Endothelial cell of umbilical vein (primary cell): ENCODE results near the gene TMOD4. TPM values are rescaled to one million over a fixed set of nuclear protein-coding genes. Genes with fewer than 3 reads are reported as not detected.

Experiments used
- BruUV-seq: library from RNA; stranded (reverse); fragments of 400-500 nt; replicated peaks from 2 replicates; lab custom pipeline; 2021; lab: Mats Ljungman, UMichigan
- CTCF ChIA-PET: fragments of 300-600, 350-600 bp; sonication (Branson Sonifier 250); formaldehyde crosslinking; loops from one replicate; lab custom pipeline; 2021; ENCODE audit warnings: antibody characterized with exemption, inconsistent platforms; lab: Charles Lee
- POLR2A ChIA-PET: fragments of 300-600, 350-600 bp; sonication (Branson Sonifier 250); formaldehyde crosslinking; loops from one replicate; lab custom pipeline; 2021; ENCODE audit warnings: antibody characterized with exemption, inconsistent platforms; lab: Charles Lee
- DNase-seq: peaks from one replicate; pipeline ENCODE4 v3.0.0-alpha.2; 2011; ENCODE audit warnings: low read depth, low spot score
- FAIRE-seq: peaks from 2 replicates; lab custom pipeline; 2011; peaks lifted over from hg19 to GRCh38; lab: Jason Lieb, UNC
- H2AFZ ChIP-seq: 2 replicates; pipeline ENCODE4 v1.6.0; 2012; ENCODE audit warnings: low read depth, low read length, control low read depth, inconsistent platforms
- H3K27ac ChIP-seq: 2 replicates; pipeline ENCODE4 v1.5.1; 2011; ENCODE audit warnings: low read depth, mild to moderate bottlenecking, control low read depth, low read length, moderate library complexity; ENCODE audit not compliant: insufficient read depth
- H3K27me3 ChIP-seq, 2 experiments: 2 replicates each; pipeline versions ENCODE4 v1.6.0 to v1.6.1; 2011; ENCODE audit warnings: low read length in 2 of 2, mixed read lengths in 1 of 2; ENCODE audit not compliant: control insufficient read depth in 2 of 2, insufficient read depth in 2 of 2
- H3K36me3 ChIP-seq, 2 experiments: 2 replicates in 1 of 2; 3 replicates in 1 of 2; pipeline ENCODE4 v1.5.1; 2011; ENCODE audit warnings: low read length in 2 of 2, mild to moderate bottlenecking in 1 of 2, moderate library complexity in 1 of 2; ENCODE audit not compliant: control insufficient read depth in 2 of 2, insufficient read depth in 2 of 2; ENCODE audit errors: extremely low read depth in 1 of 2
- H3K4me1 ChIP-seq: 3 replicates; pipeline ENCODE4 v1.5.1; 2011; ENCODE audit warnings: mild to moderate bottlenecking, low read length; ENCODE audit not compliant: control insufficient read depth, insufficient read depth; ENCODE audit errors: extremely low read depth
- H3K4me2 ChIP-seq: 2 replicates; pipeline ENCODE4 v1.6.1; 2011; ENCODE audit warnings: low read length, control low read depth, mixed read lengths; ENCODE audit not compliant: insufficient read depth
- H3K4me3 ChIP-seq, 3 experiments: fragments of 200-600 bp in 1 of 3; sonication (generic), shearing (Covaris generic) in 1 of 3; replicated peaks in 1 of 3; 2 replicates each; pipeline ENCODE4 v1.5.1; 2011 to 2016; ENCODE audit warnings: control low read depth in 3 of 3, low read length in 3 of 3, mild to moderate bottlenecking in 2 of 3, inconsistent platforms in 1 of 3, low read depth in 1 of 3, moderate library complexity in 1 of 3; ENCODE audit not compliant: insufficient read depth in 1 of 3
- H3K79me2 ChIP-seq: 2 replicates; pipeline ENCODE4 v1.6.0; 2012; ENCODE audit warnings: low read length, inconsistent platforms; ENCODE audit not compliant: control insufficient read depth, insufficient read depth
- H3K9ac ChIP-seq: replicated peaks from 2 replicates; pipeline ENCODE3; 2011; ENCODE audit warnings: low read length, control low read depth; ENCODE audit not compliant: insufficient read depth; ENCODE audit errors: extremely low read depth
- H3K9me1 ChIP-seq: replicated peaks from 3 replicates; pipeline ENCODE4 v1.6.0; 2011; ENCODE audit warnings: mild to moderate bottlenecking, low read length; ENCODE audit not compliant: control insufficient read depth, insufficient read depth; ENCODE audit errors: extremely low read depth
- H3K9me3 ChIP-seq: replicated peaks from 2 replicates; pipeline ENCODE4 v1.5.1; 2012; ENCODE audit warnings: low read length, inconsistent platforms; ENCODE audit not compliant: control insufficient read depth, insufficient read depth
- H4K20me1 ChIP-seq: replicated peaks from 2 replicates; pipeline ENCODE3; 2011; ENCODE audit warnings: mild to moderate bottlenecking, low read length; ENCODE audit not compliant: control insufficient read depth, insufficient read depth; ENCODE audit errors: extremely low read depth
- CTCF ChIP-seq, 2 donors: IDR thresholded peaks; 1 replicate in 1 of 2; 2 replicates in 1 of 2; pipeline ENCODE4 v1.5.1; 2011; ENCODE audit warnings: low read length in 2 of 2, mild to moderate bottlenecking in 2 of 2, moderate library complexity in 2 of 2, control low read depth in 1 of 2, inconsistent platforms in 1 of 2, low read depth in 1 of 2; ENCODE audit not compliant: insufficient read depth in 1 of 2; ENCODE audit errors: extremely low read depth in 1 of 2
- EZH2 ChIP-seq: IDR thresholded peaks from 2 replicates; pipeline ENCODE4 v1.6.1; 2012; ENCODE audit warnings: borderline replicate concordance, low read depth, mild to moderate bottlenecking, moderate library complexity, low read length, inconsistent platforms; ENCODE audit not compliant: severe bottlenecking
- FOS ChIP-seq: IDR thresholded peaks from 2 replicates; pipeline ENCODE4 v1.6.1; 2011; ENCODE audit warnings: mild to moderate bottlenecking, low read length, moderate library complexity, borderline replicate concordance; ENCODE audit not compliant: insufficient read depth
- GATA2 ChIP-seq: IDR thresholded peaks from 2 replicates; pipeline ENCODE4 v1.7.0; 2011; ENCODE audit warnings: low read depth, mild to moderate bottlenecking, moderate library complexity, mixed read lengths, low read length; ENCODE audit not compliant: insufficient read length, insufficient read depth
- JUN ChIP-seq: IDR thresholded peaks from 2 replicates; pipeline ENCODE4 v1.6.1; 2011; ENCODE audit warnings: borderline replicate concordance, low read depth; ENCODE audit not compliant: insufficient read length, insufficient read depth
- MAX ChIP-seq: IDR thresholded peaks from 2 replicates; pipeline ENCODE4 v1.6.1; 2011; ENCODE audit not compliant: insufficient read depth, insufficient read length
- MYC ChIP-seq: IDR thresholded peaks from one replicate; pipeline ENCODE4 v1.6.1; 2011; ENCODE audit warnings: mild to moderate bottlenecking, low read depth, low read length
- POLR2A ChIP-seq: IDR thresholded peaks from 2 replicates; pipeline ENCODE4 v1.6.1; 2012; ENCODE audit warnings: low read depth, mild to moderate bottlenecking, control low read depth, low read length
- POLR2AphosphoS5 ChIP-seq: IDR thresholded peaks from 2 replicates; pipeline ENCODE4 v1.6.1; 2012; ENCODE audit warnings: low read depth, mild to moderate bottlenecking, control low read depth, low read length, moderate library complexity; ENCODE audit not compliant: insufficient read depth
- dilution Hi-C: fragments of 300-500 bp; cut with MboI; formaldehyde crosslinking; loops from one replicate; pipeline ENCODE4 v1.15.0; 2019; ENCODE audit warnings: low sequenced_read_pairs; ENCODE audit not compliant: extremely low pct_ligation_motif_present
- intact Hi-C: fragments of 100-400 bp; cut with micrococcal nuclease; formaldehyde crosslinking; loops from one replicate; pipeline ENCODE4 v1.10.0; 2022
- polyA plus RNA-seq, 4 experiments: library from polyadenylated mRNA; depleted of rRNA in 3 of 4; stranded (reverse) in 3 of 4; unstranded in 1 of 4; fragments of >200 nt; gene quantifications; 2 replicates each; pipeline versions ENCODE4 v1.2.1 to v1.2.3, GENCODE V29; 2011 to 2012; ENCODE audit warnings: missing spikeins in 1 of 4
- total RNA-seq: library from RNA; stranded (reverse); gene quantifications from 2 replicates; pipeline ENCODE4 v1.2.3, GENCODE V29; 2021

Gene TMOD4
- total and polyA plus RNA-seq, 2 donors (not counting 3 experiments of a cell fraction or from before 2014, with no cell fraction given): 0.22 to 1.4 TPM

GRCh38 chr1:151213560-151213959 is 37.8 kb upstream of the TMOD4 start:
- no peak for FAIRE-seq
- CTCF ChIA-PET: interaction anchor here (0.7 kb wide), 1 partner anchor 33 kb away, joined by 3 read pairs; no protein-coding TSS in a partner anchor

More at GRCh38 chr1:151213560-151213959, 37.8 kb upstream of the TMOD4 start:
- H3K9me1 ChIP-seq: no peaks in the 10 kb centered on the region
- no peak overlapping the region for H3K4me3 ChIP-seq
- TF ChIP-seq MAX (no peak), POLR2AphosphoS5 (no peak), POLR2A (no peak), CTCF (IDR thresholded peaks at IDR 0.05; ENCODE audit: extremely low read depth in 1 of 2, insufficient read depth in 1 of 2, low read depth in 1 of 2, low read length in 2 of 2) (no peak), MYC (no peak), GATA2 (no peak), EZH2 (no peak), FOS (no peak), JUN (no peak)
- peaks cover 2% of the 10 kb centered on the region for H3K4me1 ChIP-seq
- no peaks in the 10 kb centered on the region for H3K27me3 ChIP-seq
- peaks cover 4% of the 10 kb centered on the region for H4K20me1 ChIP-seq
- dilution Hi-C loops: no loop called here
- peaks cover 0 to 4% of the 10 kb centered on the region in 2 experiments for H3K36me3 ChIP-seq
- no peak overlapping the region for H2AFZ ChIP-seq
- H3K27ac ChIP-seq: no peak overlapping the region
- intact Hi-C loops: no loop called here
- no peak overlapping the region for H3K4me2 ChIP-seq
- no peak overlapping the region for H3K9ac ChIP-seq
- no TSS peak for BruUV-seq
- peaks cover 85% of the 10 kb centered on the region for H3K79me2 ChIP-seq
- DNase-seq: no peak
- POLR2A ChIA-PET: no interaction called here
- H3K9me3 ChIP-seq: no peaks in the 10 kb centered on the region
